ENCODE results near the gene ZGPAT. TPM values are rescaled to one million over a fixed set of nuclear protein-coding genes. Genes with fewer than 3 reads are reported as not detected.
A peak's percentile ranks its signal among the peaks of the same experiment; 100 is the strongest.

ZGPAT gene
- total RNA-seq, 1 experiment from 2014 or later, result 69.3 TPM

DNA sequence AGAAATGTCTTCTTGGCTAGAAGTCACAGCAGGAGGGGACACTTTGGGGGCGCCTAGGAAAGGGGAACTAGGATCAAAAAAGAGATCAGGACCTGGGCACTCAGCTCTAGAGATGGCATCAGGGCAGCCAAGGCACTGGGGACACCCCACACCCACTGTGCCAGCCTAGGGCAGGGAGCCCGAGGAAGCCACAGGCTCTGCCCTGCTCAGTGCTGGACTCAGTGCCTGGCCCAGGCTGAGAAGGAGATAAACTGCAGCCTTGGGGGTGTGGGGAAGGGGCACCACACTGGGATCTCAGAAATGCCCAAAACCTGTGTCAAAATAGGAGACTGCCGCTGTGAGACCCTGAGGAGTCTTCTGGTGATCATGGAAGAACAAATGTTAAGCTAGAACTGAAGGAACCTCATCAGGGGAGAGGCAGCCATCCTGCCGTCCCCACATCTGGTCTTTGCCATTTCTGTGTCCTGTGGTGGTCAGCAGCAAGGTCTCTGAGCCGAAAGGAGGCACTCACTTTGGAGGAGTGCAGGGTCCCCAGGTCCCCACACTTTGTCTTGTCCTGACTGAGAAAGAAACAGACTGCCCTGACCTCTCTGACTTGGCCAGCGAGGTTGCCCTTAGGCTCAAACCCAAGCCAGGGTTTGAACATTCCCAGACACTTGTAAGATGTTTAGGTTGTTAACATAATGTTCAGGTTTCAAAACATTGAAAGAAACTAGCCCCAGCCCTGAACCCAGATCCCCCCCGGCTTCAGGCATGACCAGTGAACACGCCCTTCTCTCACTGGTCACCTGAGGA lies 2.4 kb upstream of the ZGPAT start:
- intact Hi-C loops (cut with micrococcal nuclease; ENCODE audit: unreplicated experiment), result loop anchor here (2.0 kb wide), 1 partner anchor 251 kb away; the partner anchor contains the start of gene UCKL1
- ChIA-PET POLR2A (no interaction called here), CTCF (no interaction called here)

DNA sequence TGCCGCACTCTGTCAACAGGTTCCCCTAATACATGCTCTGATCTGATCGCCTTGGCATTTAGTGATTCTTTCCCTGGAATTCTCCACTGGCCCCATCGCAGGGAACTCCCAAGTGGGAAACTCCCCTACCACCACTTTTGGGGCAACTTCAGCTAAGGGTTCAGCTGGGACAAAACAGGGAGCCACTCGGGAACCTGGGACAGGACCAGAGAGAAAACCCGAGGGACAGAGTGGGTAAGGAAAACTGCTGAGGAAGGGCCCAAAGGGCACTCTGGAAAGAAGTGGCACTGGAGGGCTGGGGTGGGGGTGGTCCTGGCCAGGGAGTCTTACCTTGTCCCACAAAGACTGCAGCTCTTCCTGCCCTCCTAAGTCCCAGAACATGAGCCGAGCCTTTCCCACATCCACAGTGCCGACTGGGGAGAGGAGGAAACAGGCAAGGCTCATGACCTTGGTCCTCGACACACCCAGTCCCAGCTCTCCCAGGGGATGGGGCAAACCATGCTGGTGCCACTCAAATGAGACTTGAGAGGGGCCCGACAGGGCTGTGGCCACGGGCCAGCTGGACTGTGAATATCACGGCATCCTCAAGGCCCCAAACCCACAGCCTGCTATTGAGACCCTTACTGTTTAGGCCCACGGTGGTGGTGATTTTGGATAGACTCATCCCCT lies 1.7 kb upstream of the ZGPAT start:
- Mint-ChIP-seq H3K4me3 (ENCODE audit: unreplicated experiment) (peak overlapping the region; percentile 87), H3K9me3 (ENCODE audit: unreplicated experiment) (no peaks in the 10 kb centered on the region), H3K27me3 (ENCODE audit: insufficient read depth, unreplicated experiment) (no peaks in the 10 kb centered on the region), H3K27ac (ENCODE audit: unreplicated experiment) (peak overlapping the region; percentile 84), H3K4me1 (ENCODE audit: low read depth, unreplicated experiment) (peaks cover 16% of the 10 kb centered on the region), H3K36me3 (ENCODE audit: insufficient read depth, unreplicated experiment) (peaks cover 100% of the 10 kb centered on the region)
- H3K9me3 ChIP-seq, result no peaks in the 10 kb centered on the region
- POLR2A ChIA-PET, result no interaction called here
- peaks cover 14% of the 10 kb centered on the region for H3K4me1 ChIP-seq
- H3K27me3 ChIP-seq (replicated peaks; ENCODE audit: control insufficient read depth, insufficient read depth, low read length), result no peaks in the 10 kb centered on the region
- peaks cover 18% of the 10 kb centered on the region for H3K36me3 ChIP-seq (ENCODE audit: control insufficient read depth, insufficient read depth, low read length)
- TF ChIP-seq, protein P1, sequence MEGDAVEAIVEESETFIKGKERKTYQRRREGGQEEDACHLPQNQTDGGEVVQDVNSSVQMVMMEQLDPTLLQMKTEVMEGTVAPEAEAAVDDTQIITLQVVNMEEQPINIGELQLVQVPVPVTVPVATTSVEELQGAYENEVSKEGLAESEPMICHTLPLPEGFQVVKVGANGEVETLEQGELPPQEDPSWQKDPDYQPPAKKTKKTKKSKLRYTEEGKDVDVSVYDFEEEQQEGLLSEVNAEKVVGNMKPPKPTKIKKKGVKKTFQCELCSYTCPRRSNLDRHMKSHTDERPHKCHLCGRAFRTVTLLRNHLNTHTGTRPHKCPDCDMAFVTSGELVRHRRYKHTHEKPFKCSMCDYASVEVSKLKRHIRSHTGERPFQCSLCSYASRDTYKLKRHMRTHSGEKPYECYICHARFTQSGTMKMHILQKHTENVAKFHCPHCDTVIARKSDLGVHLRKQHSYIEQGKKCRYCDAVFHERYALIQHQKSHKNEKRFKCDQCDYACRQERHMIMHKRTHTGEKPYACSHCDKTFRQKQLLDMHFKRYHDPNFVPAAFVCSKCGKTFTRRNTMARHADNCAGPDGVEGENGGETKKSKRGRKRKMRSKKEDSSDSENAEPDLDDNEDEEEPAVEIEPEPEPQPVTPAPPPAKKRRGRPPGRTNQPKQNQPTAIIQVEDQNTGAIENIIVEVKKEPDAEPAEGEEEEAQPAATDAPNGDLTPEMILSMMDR (IDR thresholded peaks at IDR 0.05; ENCODE audit: insufficient read depth in 1 of 2, low read depth in 1 of 2, low read length in 1 of 2, severe bottlenecking in 1 of 2, unreplicated experiment in 1 of 2), result no peak
- CTCF ChIA-PET, result interaction anchor here (1.3 to 3.0 kb wide), 2 partner anchors 35 to 42 kb away, joined by 3 to 25 read pairs; no protein-coding TSS in a partner anchor
- no peak for DNase-seq
- intact Hi-C loops (cut with micrococcal nuclease; ENCODE audit: unreplicated experiment), result loop anchor here (2.0 kb wide), 1 partner anchor 251 kb away; the partner anchor contains the start of gene UCKL1
- peak overlapping the region; percentile 96 for H3K4me3 ChIP-seq (ENCODE audit: low read depth, low read length)
- BruUV-seq (replicated peaks), result TSS peak; percentile 32

More for the DNA sequence above, 2.4 kb upstream of the ZGPAT start:
- Mint-ChIP-seq H3K27me3 (ENCODE audit: insufficient read depth, unreplicated experiment) (no peaks in the 10 kb centered on the region), H3K27ac (ENCODE audit: unreplicated experiment) (no peak overlapping the region), H3K4me3 (ENCODE audit: unreplicated experiment) (peak overlapping the region; percentile 87), H3K4me1 (ENCODE audit: low read depth, unreplicated experiment) (peaks cover 16% of the 10 kb centered on the region), H3K9me3 (ENCODE audit: unreplicated experiment) (no peaks in the 10 kb centered on the region), H3K36me3 (ENCODE audit: insufficient read depth, unreplicated experiment) (peaks cover 100% of the 10 kb centered on the region)
- no peak for DNase-seq
- no peak overlapping the region for H3K4me3 ChIP-seq (ENCODE audit: low read depth, low read length)
- TF ChIP-seq, protein P1 (IDR thresholded peaks at IDR 0.05; ENCODE audit: insufficient read depth in 1 of 2, low read depth in 1 of 2, low read length in 1 of 2, severe bottlenecking in 1 of 2, unreplicated experiment in 1 of 2), result no peak
- no TSS peak for BruUV-seq (replicated peaks)
- H3K36me3 ChIP-seq (ENCODE audit: control insufficient read depth, insufficient read depth, low read length), result peaks cover 16% of the 10 kb centered on the region
- peaks cover 14% of the 10 kb centered on the region for H3K4me1 ChIP-seq
- no peaks in the 10 kb centered on the region for H3K9me3 ChIP-seq
- H3K27me3 ChIP-seq (replicated peaks; ENCODE audit: control insufficient read depth, insufficient read depth, low read length), result no peaks in the 10 kb centered on the region

DNA sequence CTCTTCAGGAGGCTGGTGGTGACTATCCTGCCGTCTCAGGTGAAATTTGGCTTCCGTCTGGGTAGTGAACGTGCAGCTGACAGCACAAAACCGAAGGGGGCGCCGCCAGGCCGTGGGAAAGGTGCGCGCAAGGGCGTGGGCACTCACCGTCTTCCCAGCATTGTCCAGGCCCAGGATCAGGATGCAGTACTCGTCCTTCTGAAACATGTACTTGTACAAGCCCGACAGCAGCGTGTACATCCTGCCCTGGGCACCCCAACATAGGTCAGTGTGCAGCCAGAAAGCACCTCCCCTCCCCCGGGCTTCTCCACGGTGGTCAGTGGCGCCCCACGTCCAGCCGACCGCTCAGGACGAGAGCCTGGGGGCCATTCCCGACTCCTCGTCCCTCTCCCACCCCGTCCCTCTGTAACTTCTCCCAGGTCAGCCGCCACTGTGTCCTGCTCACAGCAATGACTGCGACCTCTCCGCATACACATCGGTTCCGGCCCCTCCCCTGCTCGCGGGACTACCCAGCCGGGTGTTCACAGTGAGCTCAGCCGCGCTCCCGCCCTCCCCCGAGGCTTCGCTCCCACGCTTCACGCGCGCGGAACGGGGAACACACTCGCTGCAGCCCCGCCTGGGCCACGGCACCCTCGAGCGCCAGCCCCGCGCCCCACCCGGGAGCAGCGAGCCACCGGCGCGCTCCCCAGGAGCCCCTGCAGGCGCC lies 834 bp upstream of the ZGPAT start:
- Histone ChIP-seq H3K36me3 (ENCODE audit: control insufficient read depth, insufficient read depth, low read length) (peaks cover 19% of the 10 kb centered on the region), H3K27me3 (replicated peaks; ENCODE audit: control insufficient read depth, insufficient read depth, low read length) (no peaks in the 10 kb centered on the region), H3K4me3 (ENCODE audit: low read depth, low read length) (peak overlapping the region; percentile 96), H3K4me1 (peaks cover 14% of the 10 kb centered on the region), H3K9me3 (peaks cover 2% of the 10 kb centered on the region; the same call in 1 of the 2 replicates)
- Mint-ChIP-seq H3K27ac (ENCODE audit: unreplicated experiment) (peak overlapping the region; percentile 84), H3K36me3 (ENCODE audit: insufficient read depth, unreplicated experiment) (peaks cover 100% of the 10 kb centered on the region), H3K27me3 (ENCODE audit: insufficient read depth, unreplicated experiment) (no peaks in the 10 kb centered on the region), H3K4me3 (ENCODE audit: unreplicated experiment) (peak overlapping the region; percentile 87), H3K9me3 (ENCODE audit: unreplicated experiment) (peaks cover 3% of the 10 kb centered on the region), H3K4me1 (ENCODE audit: low read depth, unreplicated experiment) (peaks cover 16% of the 10 kb centered on the region)
- TF ChIP-seq, protein P1 (IDR thresholded peaks at IDR 0.05; ENCODE audit: insufficient read depth in 1 of 2, low read depth in 1 of 2, low read length in 1 of 2, severe bottlenecking in 1 of 2, unreplicated experiment in 1 of 2), result peak; percentile 39 to 92
- no TSS peak for BruUV-seq (replicated peaks)
- ChIA-PET CTCF (interaction anchor here (0.6 to 3.0 kb wide), 12 partner anchors 8 to 268 kb away, joined by 3 to 25 read pairs (median 4); partner anchors contain the start of genes PTK6, TPD52L2 and UCKL1), POLR2A (interaction anchor here (0.5 to 1.9 kb wide), 12 partner anchors 8 to 250 kb away, joined by 3 to 33 read pairs (median 4); partner anchors contain the start of genes HELZ2, LIME1, SLC2A4RG and TPD52L2)
- intact Hi-C loops (cut with micrococcal nuclease; ENCODE audit: unreplicated experiment), result loop anchor here (1.0 to 2.0 kb wide), 3 partner anchors 34 to 250 kb away; partner anchors contain the start of genes TPD52L2 and UCKL1
- DNase-seq, result peak; percentile 81 to 86

Data from Caco-2 (cell line).